ENCODE results near the gene OPTC. TPM values are rescaled to one million over a fixed set of nuclear protein-coding genes. Genes with fewer than 3 reads are reported as not detected.

Gene OPTC
- total and polyA plus RNA-seq, 9 of the 15 experiments (the other 6 are each of a cell fraction or from before 2014, with no cell fraction given): not detected

DNA sequence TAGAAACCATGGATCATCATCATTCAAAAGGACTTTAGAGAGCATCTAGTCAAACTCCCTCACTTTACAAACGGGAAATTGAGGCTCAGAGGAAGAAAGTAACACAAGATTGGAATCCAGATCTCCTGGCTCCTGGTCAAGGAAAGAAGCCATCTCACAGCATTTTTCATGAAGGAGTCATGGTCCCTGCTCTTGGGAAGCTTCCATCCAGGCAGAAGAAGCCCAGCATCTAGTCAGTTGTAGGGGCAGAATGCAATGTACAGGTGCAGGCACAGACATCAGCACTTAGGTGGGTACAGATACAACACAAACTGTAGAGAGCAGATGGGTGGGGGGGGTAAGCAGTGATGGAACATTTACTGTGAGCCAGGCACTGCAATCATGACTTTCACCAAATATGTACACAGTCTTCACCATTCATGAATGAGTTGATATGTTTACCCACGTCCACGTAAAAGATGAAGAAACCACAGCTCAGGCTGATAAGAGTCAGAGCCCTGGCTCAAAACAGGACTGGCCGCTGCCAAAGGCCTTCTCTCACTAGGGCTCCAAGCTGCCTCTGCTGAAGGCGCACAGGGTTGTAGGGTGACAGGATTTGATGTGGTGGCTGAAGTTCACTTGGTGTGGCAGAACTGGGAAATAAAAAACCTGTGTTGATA lies 44.0 kb downstream of the OPTC start:
- ChIA-PET CTCF (ENCODE audit: low intra/inter-chr PET ratio) (no interaction called here), POLR2A (interaction anchor here (1.6 kb wide), 1 partner anchor 11 kb away, joined by 6 read pairs; no protein-coding TSS in a partner anchor)
- Histone ChIP-seq H3K79me2 (ENCODE audit: control insufficient read depth, insufficient read depth, low read length) (no peaks in the 10 kb centered on the region), H3K4me2 (ENCODE audit: insufficient read depth, low read length) (no peak overlapping the region), H3K36me3 (ENCODE audit: control insufficient read depth, insufficient read depth, low read length) (no peaks in the 10 kb centered on the region), H3K4me3 (no peak overlapping the region), H3K4me1 (replicated peaks in 1 of 2; ENCODE audit: control insufficient read depth in 2 of 2, insufficient read depth in 2 of 2, low read length in 2 of 2) (peaks cover 0 to under 1% of the 10 kb centered on the region in 2 experiments; a peak in 1 of 5 replicates), H2AFZ (ENCODE audit: low read depth, low read length) (no peak overlapping the region), H3K9me3 (replicated peaks; ENCODE audit: control insufficient read depth, insufficient read depth, low read depth, low read length) (no peaks in the 10 kb centered on the region), H4K20me1 (replicated peaks; ENCODE audit: control insufficient read depth, insufficient read depth, low read length) (no peaks in the 10 kb centered on the region), H3K9ac (ENCODE audit: insufficient read depth in 1 of 2, low read depth in 2 of 2, low read length in 2 of 2) (no peak overlapping the region), H3K27ac (ENCODE audit: extremely low read depth, low read depth, low read length) (no peak overlapping the region), H3K27me3 (ENCODE audit: control insufficient read depth in 2 of 2, insufficient read depth in 2 of 2, low read length in 2 of 2) (peaks cover 23 to 34% of the 10 kb centered on the region in 2 experiments), H3K9me1 (ENCODE audit: control insufficient read depth, insufficient read depth, low read length) (no peaks in the 10 kb centered on the region)
- DNase-seq (ENCODE audit: extremely low read depth in 1 of 4, low spot score in 3 of 4): no peak
- 4% methylated on average over 5 of the region's 5 CpGs for WGBS (ENCODE audit: insufficient coverage, low coverage, missing lambda C conversion rate)
- TF ChIP-seq CBFA2T2 (conservative IDR thresholded peaks at IDR 0.05) (no peak), TBL1XR1 (IDR thresholded peaks at IDR 0.05; ENCODE audit: low read length in 2 of 2) (no peak), MAZ (CRISPR knock-in tag; conservative IDR thresholded peaks at IDR 0.05 in 1 of 2, IDR thresholded peaks at IDR 0.05 in 1 of 2) (no peak), RBM39 (optimal IDR thresholded peaks at IDR 0.05; ENCODE audit: low read depth, low read length) (no peak), ZNF24 (IDR thresholded peaks at IDR 0.05) (no peak), ZNF140 (CRISPR knock-in tag; IDR thresholded peaks at IDR 0.05) (no peak), POLR3A (IDR thresholded peaks at IDR 0.05; ENCODE audit: borderline replicate concordance, extremely low read depth, insufficient read depth, insufficient read length) (no peak), SMARCB1 (IDR thresholded peaks at IDR 0.05; ENCODE audit: insufficient read length, low read depth) (no peak), CBX1 (IDR thresholded peaks at IDR 0.05; ENCODE audit: low read depth) (no peak)
- TF ChIP-seq, protein P1, sequence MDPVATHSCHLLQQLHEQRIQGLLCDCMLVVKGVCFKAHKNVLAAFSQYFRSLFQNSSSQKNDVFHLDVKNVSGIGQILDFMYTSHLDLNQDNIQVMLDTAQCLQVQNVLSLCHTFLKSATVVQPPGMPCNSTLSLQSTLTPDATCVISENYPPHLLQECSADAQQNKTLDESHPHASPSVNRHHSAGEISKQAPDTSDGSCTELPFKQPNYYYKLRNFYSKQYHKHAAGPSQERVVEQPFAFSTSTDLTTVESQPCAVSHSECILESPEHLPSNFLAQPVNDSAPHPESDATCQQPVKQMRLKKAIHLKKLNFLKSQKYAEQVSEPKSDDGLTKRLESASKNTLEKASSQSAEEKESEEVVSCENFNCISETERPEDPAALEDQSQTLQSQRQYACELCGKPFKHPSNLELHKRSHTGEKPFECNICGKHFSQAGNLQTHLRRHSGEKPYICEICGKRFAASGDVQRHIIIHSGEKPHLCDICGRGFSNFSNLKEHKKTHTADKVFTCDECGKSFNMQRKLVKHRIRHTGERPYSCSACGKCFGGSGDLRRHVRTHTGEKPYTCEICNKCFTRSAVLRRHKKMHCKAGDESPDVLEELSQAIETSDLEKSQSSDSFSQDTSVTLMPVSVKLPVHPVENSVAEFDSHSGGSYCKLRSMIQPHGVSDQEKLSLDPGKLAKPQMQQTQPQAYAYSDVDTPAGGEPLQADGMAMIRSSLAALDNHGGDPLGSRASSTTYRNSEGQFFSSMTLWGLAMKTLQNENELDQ (CRISPR knock-in tag; IDR thresholded peaks at IDR 0.05; ENCODE audit: borderline replicate concordance): no peak
- TF ChIP-seq, protein P2, sequence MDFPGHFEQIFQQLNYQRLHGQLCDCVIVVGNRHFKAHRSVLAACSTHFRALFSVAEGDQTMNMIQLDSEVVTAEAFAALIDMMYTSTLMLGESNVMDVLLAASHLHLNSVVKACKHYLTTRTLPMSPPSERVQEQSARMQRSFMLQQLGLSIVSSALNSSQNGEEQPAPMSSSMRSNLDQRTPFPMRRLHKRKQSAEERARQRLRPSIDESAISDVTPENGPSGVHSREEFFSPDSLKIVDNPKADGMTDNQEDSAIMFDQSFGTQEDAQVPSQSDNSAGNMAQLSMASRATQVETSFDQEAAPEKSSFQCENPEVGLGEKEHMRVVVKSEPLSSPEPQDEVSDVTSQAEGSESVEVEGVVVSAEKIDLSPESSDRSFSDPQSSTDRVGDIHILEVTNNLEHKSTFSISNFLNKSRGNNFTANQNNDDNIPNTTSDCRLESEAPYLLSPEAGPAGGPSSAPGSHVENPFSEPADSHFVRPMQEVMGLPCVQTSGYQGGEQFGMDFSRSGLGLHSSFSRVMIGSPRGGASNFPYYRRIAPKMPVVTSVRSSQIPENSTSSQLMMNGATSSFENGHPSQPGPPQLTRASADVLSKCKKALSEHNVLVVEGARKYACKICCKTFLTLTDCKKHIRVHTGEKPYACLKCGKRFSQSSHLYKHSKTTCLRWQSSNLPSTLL (IDR thresholded peaks at IDR 0.05): no peak
- TF ChIP-seq, protein P3, sequence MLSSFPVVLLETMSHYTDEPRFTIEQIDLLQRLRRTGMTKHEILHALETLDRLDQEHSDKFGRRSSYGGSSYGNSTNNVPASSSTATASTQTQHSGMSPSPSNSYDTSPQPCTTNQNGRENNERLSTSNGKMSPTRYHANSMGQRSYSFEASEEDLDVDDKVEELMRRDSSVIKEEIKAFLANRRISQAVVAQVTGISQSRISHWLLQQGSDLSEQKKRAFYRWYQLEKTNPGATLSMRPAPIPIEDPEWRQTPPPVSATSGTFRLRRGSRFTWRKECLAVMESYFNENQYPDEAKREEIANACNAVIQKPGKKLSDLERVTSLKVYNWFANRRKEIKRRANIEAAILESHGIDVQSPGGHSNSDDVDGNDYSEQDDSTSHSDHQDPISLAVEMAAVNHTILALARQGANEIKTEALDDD (IDR thresholded peaks at IDR 0.05): no peak
- TF ChIP-seq, protein P4, sequence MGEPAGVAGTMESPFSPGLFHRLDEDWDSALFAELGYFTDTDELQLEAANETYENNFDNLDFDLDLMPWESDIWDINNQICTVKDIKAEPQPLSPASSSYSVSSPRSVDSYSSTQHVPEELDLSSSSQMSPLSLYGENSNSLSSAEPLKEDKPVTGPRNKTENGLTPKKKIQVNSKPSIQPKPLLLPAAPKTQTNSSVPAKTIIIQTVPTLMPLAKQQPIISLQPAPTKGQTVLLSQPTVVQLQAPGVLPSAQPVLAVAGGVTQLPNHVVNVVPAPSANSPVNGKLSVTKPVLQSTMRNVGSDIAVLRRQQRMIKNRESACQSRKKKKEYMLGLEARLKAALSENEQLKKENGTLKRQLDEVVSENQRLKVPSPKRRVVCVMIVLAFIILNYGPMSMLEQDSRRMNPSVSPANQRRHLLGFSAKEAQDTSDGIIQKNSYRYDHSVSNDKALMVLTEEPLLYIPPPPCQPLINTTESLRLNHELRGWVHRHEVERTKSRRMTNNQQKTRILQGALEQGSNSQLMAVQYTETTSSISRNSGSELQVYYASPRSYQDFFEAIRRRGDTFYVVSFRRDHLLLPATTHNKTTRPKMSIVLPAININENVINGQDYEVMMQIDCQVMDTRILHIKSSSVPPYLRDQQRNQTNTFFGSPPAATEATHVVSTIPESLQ (CRISPR knock-in tag; IDR thresholded peaks at IDR 0.05): no peak
- intact Hi-C loops (cut with micrococcal nuclease) (no loop called here), in situ Hi-C loops (cut with MboI) (no loop called here)
- no TSS peak for BruUV-seq (replicated peaks)
- ATAC-seq: no peak
- no peak for FAIRE-seq

Data from K562 (cell line).